Measurements from ENCODE around the gene DCP2.

DNA sequence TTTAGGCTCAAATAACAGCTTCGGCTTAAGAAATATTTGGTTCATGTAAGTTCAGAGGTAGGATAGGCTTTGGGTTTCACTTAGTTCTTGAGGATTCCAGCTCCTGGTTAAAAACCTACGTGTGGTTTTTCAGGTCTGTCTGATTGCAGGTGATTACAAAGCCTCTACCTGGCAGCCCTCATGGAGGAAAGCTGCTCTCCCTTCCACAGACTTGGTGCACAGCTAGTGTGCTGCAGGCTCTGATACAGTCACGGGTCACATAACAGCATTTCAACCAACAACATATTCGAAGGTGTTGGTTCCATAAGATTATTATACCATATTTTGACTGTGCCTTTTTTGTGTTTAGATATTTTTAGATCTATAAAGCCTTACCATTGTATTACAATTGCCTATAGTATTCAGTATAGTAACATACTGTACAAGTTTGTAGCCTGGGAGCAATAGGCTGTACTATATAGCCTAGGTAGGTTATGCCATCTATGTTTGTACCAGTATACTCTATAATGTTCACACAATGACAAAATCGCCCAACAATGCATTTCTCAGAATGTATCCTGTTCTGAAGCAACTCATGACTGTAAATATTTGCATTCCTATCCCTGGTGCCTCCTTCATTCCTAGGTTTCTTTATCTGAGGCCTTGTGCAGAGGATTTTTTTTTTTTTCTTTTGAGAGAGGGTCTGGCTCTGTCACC is 8.0 kb upstream of the DCP2 start:
- no peak for TF ChIP-seq TAF1 (IDR thresholded peaks at IDR 0.05; ENCODE audit: borderline replicate concordance, insufficient read depth, low read length)
- TF ChIP-seq, protein P1, sequence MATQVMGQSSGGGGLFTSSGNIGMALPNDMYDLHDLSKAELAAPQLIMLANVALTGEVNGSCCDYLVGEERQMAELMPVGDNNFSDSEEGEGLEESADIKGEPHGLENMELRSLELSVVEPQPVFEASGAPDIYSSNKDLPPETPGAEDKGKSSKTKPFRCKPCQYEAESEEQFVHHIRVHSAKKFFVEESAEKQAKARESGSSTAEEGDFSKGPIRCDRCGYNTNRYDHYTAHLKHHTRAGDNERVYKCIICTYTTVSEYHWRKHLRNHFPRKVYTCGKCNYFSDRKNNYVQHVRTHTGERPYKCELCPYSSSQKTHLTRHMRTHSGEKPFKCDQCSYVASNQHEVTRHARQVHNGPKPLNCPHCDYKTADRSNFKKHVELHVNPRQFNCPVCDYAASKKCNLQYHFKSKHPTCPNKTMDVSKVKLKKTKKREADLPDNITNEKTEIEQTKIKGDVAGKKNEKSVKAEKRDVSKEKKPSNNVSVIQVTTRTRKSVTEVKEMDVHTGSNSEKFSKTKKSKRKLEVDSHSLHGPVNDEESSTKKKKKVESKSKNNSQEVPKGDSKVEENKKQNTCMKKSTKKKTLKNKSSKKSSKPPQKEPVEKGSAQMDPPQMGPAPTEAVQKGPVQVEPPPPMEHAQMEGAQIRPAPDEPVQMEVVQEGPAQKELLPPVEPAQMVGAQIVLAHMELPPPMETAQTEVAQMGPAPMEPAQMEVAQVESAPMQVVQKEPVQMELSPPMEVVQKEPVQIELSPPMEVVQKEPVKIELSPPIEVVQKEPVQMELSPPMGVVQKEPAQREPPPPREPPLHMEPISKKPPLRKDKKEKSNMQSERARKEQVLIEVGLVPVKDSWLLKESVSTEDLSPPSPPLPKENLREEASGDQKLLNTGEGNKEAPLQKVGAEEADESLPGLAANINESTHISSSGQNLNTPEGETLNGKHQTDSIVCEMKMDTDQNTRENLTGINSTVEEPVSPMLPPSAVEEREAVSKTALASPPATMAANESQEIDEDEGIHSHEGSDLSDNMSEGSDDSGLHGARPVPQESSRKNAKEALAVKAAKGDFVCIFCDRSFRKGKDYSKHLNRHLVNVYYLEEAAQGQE (IDR thresholded peaks at IDR 0.05; ENCODE audit: insufficient read depth in 1 of 2, low read depth in 2 of 2, low read length in 2 of 2): no peak

Data from PFSK-1 (cell line).